CD4-positive, alpha-beta memory T cell (primary cell): Measurements from ENCODE around the gene FAM171A1. TPM values are rescaled to one million over a fixed set of nuclear protein-coding genes. Genes with fewer than 3 reads are reported as not detected.
"Not testable (repeated sequence)": the region's sequence is repeated elsewhere in the genome, so short reads cannot be mapped to it uniquely, and the experiment has no call there.

ENCODE experiments used
- CTCF ChIA-PET: fragments of 350-600 bp; sonication (Branson Sonifier 250); formaldehyde crosslinking; loops from one replicate; lab custom pipeline; 2021; ENCODE audit warnings: inconsistent platforms; ENCODE audit not compliant: partially characterized antibody; lab: Charles Lee
- POLR2A ChIA-PET: fragments of 350-600 bp; sonication (Branson Sonifier 250); formaldehyde crosslinking; loops from one replicate; lab custom pipeline; 2021; ENCODE audit not compliant: partially characterized antibody; lab: Charles Lee
- DNase-seq, 5 donors: peaks; one replicate each; pipeline versions ENCODE4 v3.0.0 to v3.0.0-alpha.2; 2020 to 2022; ENCODE audit warnings: mixed read lengths in 1 of 5
- H3K27ac ChIP-seq: one replicate; pipeline ENCODE4 v1.7.0; 2013; ENCODE audit warnings: low read depth, low read length
- H3K27me3 ChIP-seq: 2 replicates; pipeline ENCODE4 v1.7.0; 2013; ENCODE audit warnings: mild to moderate bottlenecking, low read length, moderate library complexity; ENCODE audit not compliant: insufficient read depth
- H3K36me3 ChIP-seq: 2 replicates; pipeline ENCODE4 v1.7.0; 2013; ENCODE audit warnings: mild to moderate bottlenecking, low read length, moderate library complexity; ENCODE audit not compliant: insufficient read depth
- H3K4me1 ChIP-seq: 2 replicates; pipeline ENCODE4 v1.7.0; 2013; ENCODE audit warnings: mild to moderate bottlenecking, low read length, moderate library complexity; ENCODE audit not compliant: insufficient read depth
- H3K4me3 ChIP-seq, 2 donors: one replicate each; pipeline ENCODE4 v1.7.0; 2013; ENCODE audit warnings: low read length in 2 of 2, mild to moderate bottlenecking in 1 of 2
- H3K9me3 ChIP-seq, 2 donors: one replicate each; pipeline ENCODE4 v1.7.0; 2013; ENCODE audit warnings: low read length in 2 of 2, control low read depth in 1 of 2; ENCODE audit not compliant: control insufficient read depth in 1 of 2
- H3K27ac Mint-ChIP-seq, 7 donors: one replicate each; pipeline ENCODE4 v1.8.0; 2020 to 2021; ENCODE audit warnings: mixed read lengths in 7 of 7, mild to moderate bottlenecking in 6 of 7, inconsistent platforms in 3 of 7, moderate library complexity in 3 of 7
- H3K27me3 Mint-ChIP-seq, 2 donors: one replicate each; pipeline ENCODE4 v1.8.0; 2020 to 2021; ENCODE audit warnings: mixed read lengths in 2 of 2
- H3K36me3 Mint-ChIP-seq, 2 donors: one replicate each; pipeline ENCODE4 v1.8.0; 2020 to 2021; ENCODE audit warnings: mixed read lengths in 2 of 2, inconsistent platforms in 1 of 2, mild to moderate bottlenecking in 1 of 2
- H3K4me1 Mint-ChIP-seq, 4 donors: one replicate each; pipeline ENCODE4 v1.8.0; 2020 to 2021; ENCODE audit warnings: mixed read lengths in 4 of 4, mild to moderate bottlenecking in 1 of 4
- H3K4me3 Mint-ChIP-seq, 8 donors: one replicate each; pipeline ENCODE4 v1.8.0; 2020 to 2021; ENCODE audit warnings: mixed read lengths in 8 of 8, mild to moderate bottlenecking in 7 of 8, moderate library complexity in 6 of 8, inconsistent platforms in 3 of 8
- H3K9me3 Mint-ChIP-seq, 8 donors: one replicate each; pipeline ENCODE4 v1.8.0; 2020 to 2021; ENCODE audit warnings: mixed read lengths in 8 of 8, mild to moderate bottlenecking in 5 of 8, inconsistent platforms in 3 of 8, moderate library complexity in 1 of 8
- intact Hi-C: fragments of 100-400 bp; cut with micrococcal nuclease; formaldehyde crosslinking; loops from one replicate; pipeline ENCODE4 v1.15.1; 2023
- polyA plus RNA-seq, 2 donors: library from polyadenylated mRNA; unstranded; fragments of 300-500 nt; fragmentation: Illumina TruSeq; gene quantifications; one replicate each; pipeline ENCODE4 v1.2.3, GENCODE V29; 2021
- total RNA-seq, 2 experiments: library from RNA; stranded (reverse); gene quantifications; one replicate each; pipeline ENCODE4 v1.2.3, GENCODE V29; 2021

Gene FAM171A1
- total and polyA plus RNA-seq, 4 experiments from 2014 or later, result 7.1 to 10.6 (median 8.6) TPM

- H3K9me3 ChIP-seq, H3K4me1 Mint-ChIP-seq, H3K27me3 Mint-ChIP-seq, H3K4me1 ChIP-seq, H3K27me3 ChIP-seq, CTCF ChIA-PET, H3K4me3 ChIP-seq, H3K36me3 Mint-ChIP-seq, H3K27ac Mint-ChIP-seq, H3K36me3 ChIP-seq, H3K4me3 Mint-ChIP-seq, H3K27ac ChIP-seq, DNase-seq, intact Hi-C loops: not testable (repeated sequence)
- POLR2A ChIA-PET, result interaction anchor here (0.6 kb wide), 1 partner anchor 317 kb away, joined by 3 read pairs; no protein-coding TSS in a partner anchor
- peaks cover 0 to 10% (median 6%) of the 10 kb centered on the region in 8 donors for H3K9me3 Mint-ChIP-seq
Observed at GRCh38 chr10:15269838-15270237, 101.3 kb downstream of the FAM171A1 start.

- Mint-ChIP-seq H3K9me3 (peaks cover 0 to 10% (median 5%) of the 10 kb centered on the region in 8 donors), H3K36me3 (no peaks in the 10 kb centered on the region), H3K4me1 (no peaks in the 10 kb centered on the region), H3K27me3 (peaks cover 0 to 2% of the 10 kb centered on the region in 2 donors), H3K27ac (no peak overlapping the region), H3K4me3 (no peak overlapping the region)
- Histone ChIP-seq H3K4me1 (no peaks in the 10 kb centered on the region), H3K4me3 (no peak overlapping the region), H3K36me3 (no peaks in the 10 kb centered on the region), H3K27me3 (no peaks in the 10 kb centered on the region), H3K27ac (no peak overlapping the region), H3K9me3 (no peaks in the 10 kb centered on the region)
- intact Hi-C loops, result no loop called here
- POLR2A ChIA-PET, result no interaction called here
- no peak for DNase-seq
- CTCF ChIA-PET, result no interaction called here
Observed at GRCh38 chr10:15267496-15267895, 103.6 kb downstream of the FAM171A1 start.

DNA sequence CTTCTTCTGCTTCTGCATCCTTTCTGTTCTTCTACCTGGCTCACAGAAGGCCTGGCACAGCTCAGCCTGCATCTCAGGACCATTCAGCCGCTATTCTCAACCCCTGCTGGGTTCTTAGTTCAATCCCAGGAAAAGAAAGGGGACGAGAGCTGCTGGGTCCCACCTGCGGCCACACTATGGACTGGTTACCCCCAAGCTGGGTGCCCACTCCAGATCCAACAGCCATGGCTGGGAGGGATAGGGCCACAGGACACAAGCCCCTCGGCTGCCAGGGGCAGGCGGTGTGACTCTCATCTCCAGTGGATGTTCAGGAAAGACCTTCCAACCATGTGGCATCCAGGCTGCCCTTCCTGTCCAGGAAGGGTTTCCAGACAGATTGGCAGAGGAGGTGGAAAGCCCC, 105.0 kb downstream of the FAM171A1 start:
- Histone ChIP-seq H3K27ac (no peak overlapping the region), H3K27me3 (no peaks in the 10 kb centered on the region), H3K9me3 (no peaks in the 10 kb centered on the region), H3K4me1 (no peaks in the 10 kb centered on the region), H3K36me3 (no peaks in the 10 kb centered on the region), H3K4me3 (no peak overlapping the region)
- no peak overlapping the region for H3K27ac Mint-ChIP-seq
- CTCF ChIA-PET, result interaction anchor here (0.7 to 1.2 kb wide), 2 partner anchors 15 to 72 kb away, joined by 3 read pairs; no protein-coding TSS in a partner anchor
- H3K27me3 Mint-ChIP-seq, result peaks cover 0 to 2% of the 10 kb centered on the region in 2 donors
- no peaks in the 10 kb centered on the region for H3K4me1 Mint-ChIP-seq
- H3K36me3 Mint-ChIP-seq, result no peaks in the 10 kb centered on the region
- intact Hi-C loops, result no loop called here
- H3K9me3 Mint-ChIP-seq, result peaks cover 0 to 10% (median 5%) of the 10 kb centered on the region in 8 donors
- no peak overlapping the region for H3K4me3 Mint-ChIP-seq
- DNase-seq, result no peak
- POLR2A ChIA-PET, result no interaction called here

- Histone ChIP-seq H3K27ac (no peak overlapping the region), H3K36me3 (no peaks in the 10 kb centered on the region), H3K4me1 (no peaks in the 10 kb centered on the region), H3K9me3 (no peaks in the 10 kb centered on the region), H3K27me3 (no peaks in the 10 kb centered on the region), H3K4me3 (no peak overlapping the region)
- ChIA-PET CTCF (interaction anchor here (0.7 to 1.6 kb wide), 4 partner anchors 10 to 104 kb away, joined by 3 to 6 read pairs (median 4); no protein-coding TSS in a partner anchor), POLR2A (interaction anchor here (0.9 kb wide), 1 partner anchor 96 kb away, joined by 4 read pairs; no protein-coding TSS in a partner anchor)
- H3K4me1 Mint-ChIP-seq, result no peaks in the 10 kb centered on the region
- H3K4me3 Mint-ChIP-seq, result no peak overlapping the region
- H3K9me3 Mint-ChIP-seq, result peaks cover 0 to 10% (median 5%) of the 10 kb centered on the region in 8 donors
- intact Hi-C loops, result no loop called here
- no peaks in the 10 kb centered on the region for H3K36me3 Mint-ChIP-seq
- no peak for DNase-seq
- H3K27ac Mint-ChIP-seq, result no peak overlapping the region
- peaks cover 0 to 2% of the 10 kb centered on the region in 2 donors for H3K27me3 Mint-ChIP-seq
Observed at GRCh38 chr10:15265558-15265957, 105.5 kb downstream of the FAM171A1 start.

DNA sequence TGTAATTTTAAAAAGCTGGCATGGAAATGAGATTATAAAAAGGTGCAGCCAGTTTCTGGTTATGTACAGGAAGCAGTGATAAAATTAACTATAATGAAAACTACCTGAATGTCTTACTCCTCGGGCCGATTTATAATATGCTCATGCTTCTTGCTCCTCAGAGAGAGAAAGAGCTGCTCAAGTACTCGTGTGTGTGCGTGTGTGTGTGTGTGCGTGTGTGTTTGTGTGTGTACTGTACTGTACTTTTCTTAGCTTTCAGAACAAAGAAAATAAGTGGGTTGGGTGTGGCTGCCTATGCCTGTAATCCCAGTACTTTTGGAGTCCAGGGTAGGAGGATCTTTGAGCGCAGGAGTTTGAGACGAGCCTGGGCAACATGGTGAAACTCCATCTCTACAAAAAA, 106.0 kb downstream of the FAM171A1 start:
- Histone ChIP-seq H3K9me3 (no peaks in the 10 kb centered on the region), H3K4me1 (no peaks in the 10 kb centered on the region), H3K4me3 (no peak overlapping the region), H3K27ac (no peak overlapping the region), H3K27me3 (no peaks in the 10 kb centered on the region), H3K36me3 (no peaks in the 10 kb centered on the region)
- DNase-seq, result no peak
- Mint-ChIP-seq H3K4me1 (no peaks in the 10 kb centered on the region), H3K4me3 (no peak overlapping the region), H3K9me3 (peaks cover 0 to 10% (median 5%) of the 10 kb centered on the region in 8 donors), H3K27me3 (peaks cover 0 to 2% of the 10 kb centered on the region in 2 donors), H3K36me3 (no peaks in the 10 kb centered on the region), H3K27ac (no peak overlapping the region)
- CTCF ChIA-PET, result interaction anchor here (1.2 to 1.6 kb wide), 3 partner anchors 10 to 104 kb away, joined by 3 to 6 read pairs (median 5); no protein-coding TSS in a partner anchor
- POLR2A ChIA-PET, result interaction anchor here (0.6 to 0.9 kb wide), 2 partner anchors 22 to 96 kb away, joined by 4 to 6 read pairs; no protein-coding TSS in a partner anchor
- intact Hi-C loops, result no loop called here

- Mint-ChIP-seq H3K4me1 (no peaks in the 10 kb centered on the region), H3K27ac (no peak overlapping the region), H3K36me3 (no peaks in the 10 kb centered on the region), H3K9me3 (peaks cover 0 to 3% (median 0%) of the 10 kb centered on the region in 8 donors), H3K27me3 (peaks cover 0 to 2% of the 10 kb centered on the region in 2 donors), H3K4me3 (no peak overlapping the region)
- no peaks in the 10 kb centered on the region for H3K27me3 ChIP-seq
- no peaks in the 10 kb centered on the region for H3K4me1 ChIP-seq
- ChIA-PET CTCF (interaction anchor here (1.6 kb wide), 1 partner anchor 8 kb away, joined by 5 read pairs; no protein-coding TSS in a partner anchor), POLR2A (no interaction called here)
- no peak for DNase-seq
- H3K9me3 ChIP-seq, result no peaks in the 10 kb centered on the region
- no peak overlapping the region for H3K27ac ChIP-seq
- no peak overlapping the region for H3K4me3 ChIP-seq
- H3K36me3 ChIP-seq, result no peaks in the 10 kb centered on the region
- intact Hi-C loops, result no loop called here
Observed at GRCh38 chr10:15263657-15264323, 107.3 kb downstream of the FAM171A1 start.

DNA sequence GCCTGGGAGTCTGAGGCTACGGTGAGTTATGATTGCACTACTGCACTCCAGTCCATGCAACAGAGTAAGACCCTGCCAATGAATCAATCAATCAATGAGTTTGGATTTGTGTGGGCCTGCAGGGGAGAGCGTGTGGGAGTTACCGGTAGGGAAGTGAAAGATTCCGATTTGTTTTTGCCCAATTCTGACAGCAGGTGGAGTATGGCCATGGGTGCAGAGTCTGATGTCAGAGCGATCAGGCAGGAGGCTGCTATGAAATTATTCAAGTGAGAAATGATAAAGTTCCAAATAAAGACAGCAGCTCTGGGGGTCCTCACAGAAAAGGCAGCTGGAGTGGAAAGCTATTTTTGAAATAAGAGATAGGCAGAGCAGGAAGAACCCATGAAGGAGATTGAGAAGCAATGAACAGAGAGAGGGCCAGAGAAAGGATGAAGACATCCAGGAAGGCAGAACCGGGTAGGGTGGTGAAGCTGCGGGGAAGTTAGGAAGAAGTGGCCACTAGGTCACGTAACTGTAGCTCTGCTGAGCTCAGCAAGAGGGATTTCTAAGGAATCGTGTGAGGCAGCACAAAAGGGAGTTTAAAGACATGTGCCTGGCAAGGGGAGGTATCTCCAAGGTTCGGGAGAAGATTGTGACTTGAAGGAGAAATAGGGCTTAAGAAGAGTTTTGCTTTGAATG, 108.9 kb downstream of the FAM171A1 start:
- no peaks in the 10 kb centered on the region for H3K4me1 ChIP-seq
- no peaks in the 10 kb centered on the region for H3K36me3 Mint-ChIP-seq
- DNase-seq, result peak in 1 of 5 donors; percentile 11
- H3K9me3 Mint-ChIP-seq, result no peaks in the 10 kb centered on the region
- H3K36me3 ChIP-seq, result no peaks in the 10 kb centered on the region
- H3K27ac Mint-ChIP-seq, result no peak overlapping the region
- H3K27me3 ChIP-seq, result no peaks in the 10 kb centered on the region
- H3K4me3 Mint-ChIP-seq, result no peak overlapping the region
- no peaks in the 10 kb centered on the region for H3K4me1 Mint-ChIP-seq
- no peak overlapping the region for H3K27ac ChIP-seq
- H3K27me3 Mint-ChIP-seq, result peaks cover 0 to 2% of the 10 kb centered on the region in 2 donors
- no peak overlapping the region for H3K4me3 ChIP-seq
- CTCF ChIA-PET, result interaction anchor here (1.4 kb wide), 1 partner anchor 424 kb away, joined by 3 read pairs; the partner anchor contains the start of genes CDNF, HSPA14 and MSANTD7
- intact Hi-C loops, result no loop called here
- no peaks in the 10 kb centered on the region for H3K9me3 ChIP-seq
- POLR2A ChIA-PET, result no interaction called here
